ENCODE data around the gene CRIP1.

Gene CRIP1

GRCh38 chr14:105439179-105439578, 47.5 kb upstream of the CRIP1 start:
- Histone ChIP-seq H3F3A (ENCODE audit: low read depth) (no peaks in the 10 kb centered on the region), H3K9me3 (ENCODE audit: insufficient read depth, low read depth, low read length) (no peaks in the 10 kb centered on the region), H3K4me3 (ENCODE audit: low read length, poor library complexity, severe bottlenecking) (no peak overlapping the region), H3K27me3 (ENCODE audit: insufficient read depth, low read length, poor library complexity, severe bottlenecking) (no peaks in the 10 kb centered on the region), H3K79me2 (ENCODE audit: insufficient read depth, low read length) (peaks cover 65% of the 10 kb centered on the region), H3K36me3 (ENCODE audit: insufficient read depth, low read length) (peaks cover 36% of the 10 kb centered on the region; the same call in 1 of the 2 replicates), H4K20me1 (ENCODE audit: insufficient read depth, low read length, poor library complexity, severe bottlenecking) (peaks cover 43% of the 10 kb centered on the region), H3K4me1 (ENCODE audit: insufficient read depth, low read length, poor library complexity, severe bottlenecking) (no peaks in the 10 kb centered on the region), H3K9me2 (replicated peaks; ENCODE audit: low read depth, low read length) (no peaks in the 10 kb centered on the region), H2AFZ (ENCODE audit: low read length) (no peak overlapping the region), H3K4me2 (ENCODE audit: low read depth, low read length, poor library complexity, severe bottlenecking) (no peak overlapping the region), H3K9ac (ENCODE audit: low read depth, low read length, poor library complexity, severe bottlenecking) (no peak overlapping the region)
- no peak for TF ChIP-seq EZH2phosphoT487 (IDR thresholded peaks at IDR 0.05; ENCODE audit: borderline replicate concordance)
- TF ChIP-seq CTCF (conservative IDR thresholded peaks at IDR 0.05; ENCODE audit: low read length) = no peak

GRCh38 chr14:105439710-105440553, 46.8 kb upstream of the CRIP1 start:
- H2AFZ ChIP-seq (ENCODE audit: low read length) = no peak overlapping the region
- H3K9me3 ChIP-seq (ENCODE audit: insufficient read depth, low read depth, low read length) = no peaks in the 10 kb centered on the region
- H3K4me2 ChIP-seq (ENCODE audit: low read depth, low read length, poor library complexity, severe bottlenecking) = no peak overlapping the region
- no peaks in the 10 kb centered on the region for H3K4me1 ChIP-seq (ENCODE audit: insufficient read depth, low read length, poor library complexity, severe bottlenecking)
- H3K36me3 ChIP-seq (ENCODE audit: insufficient read depth, low read length) = peaks cover 36% of the 10 kb centered on the region; the same call in 1 of the 2 replicates
- H3F3A ChIP-seq (ENCODE audit: low read depth) = no peaks in the 10 kb centered on the region
- H3K4me3 ChIP-seq (ENCODE audit: low read length, poor library complexity, severe bottlenecking) = no peak overlapping the region
- no peak for TF ChIP-seq CTCF (conservative IDR thresholded peaks at IDR 0.05; ENCODE audit: low read length)
- TF ChIP-seq EZH2phosphoT487 (IDR thresholded peaks at IDR 0.05; ENCODE audit: borderline replicate concordance) = no peak
- no peak overlapping the region for H3K9ac ChIP-seq (ENCODE audit: low read depth, low read length, poor library complexity, severe bottlenecking)
- peaks cover 42% of the 10 kb centered on the region for H4K20me1 ChIP-seq (ENCODE audit: insufficient read depth, low read length, poor library complexity, severe bottlenecking)
- H3K27me3 ChIP-seq (ENCODE audit: insufficient read depth, low read length, poor library complexity, severe bottlenecking) = no peaks in the 10 kb centered on the region
- H3K9me2 ChIP-seq (replicated peaks; ENCODE audit: low read depth, low read length) = no peaks in the 10 kb centered on the region
- H3K79me2 ChIP-seq (ENCODE audit: insufficient read depth, low read length) = peaks cover 57% of the 10 kb centered on the region

GRCh38 chr14:105440554-105440900, 46.2 kb upstream of the CRIP1 start:
- Histone ChIP-seq H3K4me1 (ENCODE audit: insufficient read depth, low read length, poor library complexity, severe bottlenecking) (no peaks in the 10 kb centered on the region), H2AFZ (ENCODE audit: low read length) (no peak overlapping the region), H3K9me2 (replicated peaks; ENCODE audit: low read depth, low read length) (no peaks in the 10 kb centered on the region), H3K9me3 (ENCODE audit: insufficient read depth, low read depth, low read length) (no peaks in the 10 kb centered on the region), H4K20me1 (ENCODE audit: insufficient read depth, low read length, poor library complexity, severe bottlenecking) (peaks cover 38% of the 10 kb centered on the region), H3K27me3 (ENCODE audit: insufficient read depth, low read length, poor library complexity, severe bottlenecking) (no peaks in the 10 kb centered on the region), H3K36me3 (ENCODE audit: insufficient read depth, low read length) (peaks cover 36% of the 10 kb centered on the region; the same call in 1 of the 2 replicates), H3K4me3 (ENCODE audit: low read length, poor library complexity, severe bottlenecking) (no peak overlapping the region), H3K9ac (ENCODE audit: low read depth, low read length, poor library complexity, severe bottlenecking) (no peak overlapping the region), H3K79me2 (ENCODE audit: insufficient read depth, low read length) (peaks cover 51% of the 10 kb centered on the region), H3K4me2 (ENCODE audit: low read depth, low read length, poor library complexity, severe bottlenecking) (no peak overlapping the region), H3F3A (ENCODE audit: low read depth) (no peaks in the 10 kb centered on the region)
- TF ChIP-seq EZH2phosphoT487 (IDR thresholded peaks at IDR 0.05; ENCODE audit: borderline replicate concordance) (no peak), CTCF (conservative IDR thresholded peaks at IDR 0.05; ENCODE audit: low read length) (no peak)
